BE2C (cell line): ENCODE measurements around the gene MGAT4A.

Experiments
- DNase-seq: peaks from one replicate; pipeline ENCODE4 v3.0.0-alpha.2; 2020
- H3K27me3 ChIP-seq: fragments of 250-450 bp; sonication (Bioruptor Pico); 2 replicates; pipeline ENCODE4 v1.5.1; 2020; ENCODE audit warnings: mild to moderate bottlenecking
- H3K36me3 ChIP-seq: fragments of 250-450 bp; sonication (Bioruptor Pico); 2 replicates; pipeline ENCODE4 v1.5.1; 2020; ENCODE audit warnings: mild to moderate bottlenecking
- H3K4me1 ChIP-seq: fragments of 250-450 bp; sonication (Bioruptor Pico); 2 replicates; pipeline ENCODE4 v1.5.1; 2020
- H3K4me3 ChIP-seq: 2 replicates; pipeline ENCODE4 v1.5.1; 2011; ENCODE audit warnings: low read depth, low read length
- H3K9me3 ChIP-seq: fragments of 250-450 bp; sonication (Bioruptor Pico); 2 replicates; pipeline ENCODE4 v1.5.1; 2020
- CTCF ChIP-seq: IDR thresholded peaks from 2 replicates; pipeline ENCODE4 v1.5.1; 2012; ENCODE audit warnings: mild to moderate bottlenecking, low read depth, low read length

Gene MGAT4A

DNA sequence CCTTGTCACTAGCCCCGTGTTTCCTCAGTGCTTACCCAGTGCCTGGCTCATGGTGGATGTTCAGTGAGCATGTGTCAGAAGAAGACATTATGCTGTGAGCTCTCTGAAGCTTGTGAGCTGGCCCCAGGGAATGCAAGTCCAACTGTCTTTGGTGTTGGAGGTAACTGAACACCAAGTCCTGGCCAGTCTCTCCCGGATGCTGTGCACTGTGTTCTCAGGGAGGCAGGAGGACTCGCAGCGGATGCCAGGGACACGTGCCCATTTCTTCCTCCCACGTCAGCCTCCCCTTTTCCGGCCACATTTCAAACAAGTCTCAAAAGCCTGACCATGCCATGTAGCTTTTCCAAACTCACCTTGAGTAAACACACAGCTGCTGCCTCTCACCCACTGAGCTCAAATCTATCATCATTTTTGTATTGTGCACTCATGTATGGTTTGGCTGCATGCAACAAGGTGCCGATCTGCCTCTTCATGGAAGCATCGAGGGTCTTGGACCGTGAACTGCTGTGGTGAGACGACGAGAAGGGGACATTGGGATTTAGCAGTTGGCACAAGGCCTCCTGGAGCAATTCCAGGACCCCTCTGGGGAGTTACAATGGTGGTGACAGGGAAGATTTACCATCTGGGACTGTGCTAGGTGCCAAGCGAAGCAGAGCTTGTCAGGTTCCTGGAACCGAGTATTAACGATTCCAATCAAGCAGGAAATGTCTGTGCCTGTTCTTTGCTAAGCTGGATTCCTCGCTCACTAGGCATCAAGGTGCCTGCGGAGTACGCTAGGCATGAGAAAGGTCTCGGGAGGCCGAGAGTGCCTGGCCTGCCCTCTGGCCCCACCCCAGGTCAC lies 44.4 kb upstream of the MGAT4A start:
- H3K4me1 ChIP-seq, result no peaks in the 10 kb centered on the region
- H3K36me3 ChIP-seq, result no peaks in the 10 kb centered on the region
- H3K27me3 ChIP-seq, result no peaks in the 10 kb centered on the region
- no peak for TF ChIP-seq CTCF
- no peak for DNase-seq
- no peaks in the 10 kb centered on the region for H3K9me3 ChIP-seq
- H3K4me3 ChIP-seq, result no peak overlapping the region

GRCh38 chr2:98773907-98774306 lies 43.0 kb upstream of the MGAT4A start:
- Histone ChIP-seq H3K9me3 (no peaks in the 10 kb centered on the region), H3K4me3 (no peak overlapping the region), H3K36me3 (no peaks in the 10 kb centered on the region), H3K27me3 (no peaks in the 10 kb centered on the region), H3K4me1 (no peaks in the 10 kb centered on the region)
- DNase-seq, result no peak
- no peak for TF ChIP-seq CTCF

DNA sequence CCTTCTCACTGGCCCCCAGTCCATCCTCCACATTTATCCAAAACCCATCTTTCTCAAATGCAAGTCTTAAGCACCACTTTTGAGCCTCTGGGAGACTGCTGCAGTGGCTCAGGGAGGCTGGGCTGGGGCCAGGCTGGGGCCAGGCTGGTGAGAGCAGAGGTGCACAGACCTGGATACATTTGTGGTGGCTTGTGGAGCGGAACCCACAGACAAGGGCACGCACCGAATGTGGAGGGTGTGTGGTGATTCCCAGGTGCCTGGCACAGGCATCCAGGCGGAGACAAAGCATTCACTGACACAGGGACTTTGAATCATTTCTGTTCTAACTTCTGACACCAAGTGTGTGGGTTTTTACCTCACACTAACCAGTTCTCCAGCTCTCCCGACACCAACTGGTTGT lies 42.2 kb upstream of the MGAT4A start:
- Histone ChIP-seq H3K9me3 (no peaks in the 10 kb centered on the region), H3K36me3 (no peaks in the 10 kb centered on the region), H3K4me1 (no peaks in the 10 kb centered on the region), H3K4me3 (no peak overlapping the region), H3K27me3 (no peaks in the 10 kb centered on the region)
- DNase-seq, result no peak
- no peak for TF ChIP-seq CTCF

GRCh38 chr2:98772536-98772935 lies 41.6 kb upstream of the MGAT4A start:
- H3K4me1 ChIP-seq, result no peaks in the 10 kb centered on the region
- no peaks in the 10 kb centered on the region for H3K36me3 ChIP-seq
- no peaks in the 10 kb centered on the region for H3K9me3 ChIP-seq
- no peak for TF ChIP-seq CTCF
- H3K27me3 ChIP-seq, result no peaks in the 10 kb centered on the region
- no peak for DNase-seq
- H3K4me3 ChIP-seq, result no peak overlapping the region

GRCh38 chr2:98771721-98772524 lies 41.0 kb upstream of the MGAT4A start:
- no peak for DNase-seq
- no peak overlapping the region for H3K4me3 ChIP-seq
- no peaks in the 10 kb centered on the region for H3K27me3 ChIP-seq
- H3K9me3 ChIP-seq, result no peaks in the 10 kb centered on the region
- no peak for TF ChIP-seq CTCF
- no peaks in the 10 kb centered on the region for H3K4me1 ChIP-seq
- no peaks in the 10 kb centered on the region for H3K36me3 ChIP-seq

DNA sequence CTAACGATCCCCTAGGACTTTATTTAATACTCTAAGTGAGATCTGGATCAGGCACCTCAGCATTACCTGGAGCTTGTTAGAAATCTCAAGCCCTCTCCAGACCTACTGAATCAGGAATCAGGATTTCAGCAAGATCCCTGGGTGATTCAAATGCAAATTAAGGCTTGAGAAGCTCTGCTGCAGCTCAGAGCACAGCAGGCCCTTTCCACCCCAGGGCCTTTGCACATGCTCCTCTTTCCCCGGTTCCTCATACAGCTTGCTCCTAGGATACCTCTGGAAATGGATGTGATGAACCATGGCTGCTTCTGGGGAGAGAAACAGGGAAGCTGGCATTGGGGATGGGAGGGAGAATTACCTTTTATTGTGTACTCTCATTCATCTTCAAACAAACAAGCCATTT lies 40.3 kb upstream of the MGAT4A start:
- TF ChIP-seq CTCF, result no peak
- no peaks in the 10 kb centered on the region for H3K27me3 ChIP-seq
- no peaks in the 10 kb centered on the region for H3K4me1 ChIP-seq
- DNase-seq, result no peak
- no peaks in the 10 kb centered on the region for H3K9me3 ChIP-seq
- no peak overlapping the region for H3K4me3 ChIP-seq
- H3K36me3 ChIP-seq, result no peaks in the 10 kb centered on the region
